DMS153 (cell line): ENCODE results near the gene ATP5F1D.
"Not testable (repeated sequence)": the region's sequence is repeated elsewhere in the genome, so short reads cannot be mapped to it uniquely, and the experiment has no call there.

ENCODE experiments used
- DNase-seq: peaks from one replicate; lab custom pipeline; 2025; lab: John Stamatoyannopoulos, UW

Gene ATP5F1D

DNA sequence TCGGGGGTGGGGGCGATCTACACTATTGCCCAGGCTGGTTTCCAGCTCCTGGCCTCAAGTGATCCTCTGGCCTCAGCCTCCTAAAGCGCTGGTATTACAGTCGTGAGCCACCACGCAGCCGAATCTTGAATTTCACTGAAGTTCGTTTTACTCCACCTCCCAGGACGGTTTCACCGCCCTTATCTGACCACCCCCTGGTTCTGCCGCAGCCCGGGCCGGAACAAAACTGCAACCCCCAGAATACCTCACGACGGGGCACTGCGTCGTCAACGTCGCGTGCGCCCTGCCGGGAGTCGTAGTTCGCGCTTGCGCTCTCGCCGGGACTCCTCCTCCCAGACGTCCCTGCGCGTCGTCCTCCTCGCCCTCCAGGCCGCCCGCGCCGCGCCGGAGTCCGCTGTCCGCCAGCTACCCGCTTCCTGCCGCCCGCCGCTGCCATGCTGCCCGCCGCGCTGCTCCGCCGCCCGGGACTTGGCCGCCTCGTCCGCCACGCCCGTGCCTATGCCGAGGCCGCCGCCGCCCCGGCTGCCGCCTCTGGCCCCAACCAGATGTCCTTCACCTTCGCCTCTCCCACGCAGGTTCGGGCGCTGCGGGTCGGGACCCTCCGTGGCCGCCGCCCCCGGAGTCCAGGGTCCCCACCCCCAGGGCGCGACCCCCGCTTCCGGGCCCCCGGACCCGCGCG, at the start of gene ATP5F1D:
TSS of gene ATP5F1D (plus strand) at position 335 of the 679 bp plus-strand sequence. CDS start at position 435, 100 bp downstream.
- peak; percentile 43 for DNase-seq

DNA sequence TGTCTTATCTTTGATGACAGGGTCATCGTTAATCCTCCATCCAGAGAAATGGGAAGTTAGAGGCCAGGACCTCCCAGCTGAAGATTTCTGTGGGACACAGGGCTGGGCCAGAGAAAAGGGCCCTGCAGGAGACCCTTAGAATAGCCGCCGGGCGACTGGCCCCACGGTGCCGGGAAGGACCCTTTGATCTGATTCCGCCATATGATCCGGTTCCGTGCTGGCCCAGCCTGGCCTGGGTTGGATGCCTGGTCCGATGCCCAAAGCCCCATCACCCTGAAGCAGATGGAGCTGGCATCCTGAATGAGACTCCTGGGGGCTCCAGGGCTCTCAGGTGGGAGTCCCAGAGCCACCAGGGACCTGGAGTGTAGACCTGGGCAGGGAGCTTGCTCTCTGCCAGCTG, 42.0 kb upstream of the ATP5F1D start:
- no peak for DNase-seq

DNA sequence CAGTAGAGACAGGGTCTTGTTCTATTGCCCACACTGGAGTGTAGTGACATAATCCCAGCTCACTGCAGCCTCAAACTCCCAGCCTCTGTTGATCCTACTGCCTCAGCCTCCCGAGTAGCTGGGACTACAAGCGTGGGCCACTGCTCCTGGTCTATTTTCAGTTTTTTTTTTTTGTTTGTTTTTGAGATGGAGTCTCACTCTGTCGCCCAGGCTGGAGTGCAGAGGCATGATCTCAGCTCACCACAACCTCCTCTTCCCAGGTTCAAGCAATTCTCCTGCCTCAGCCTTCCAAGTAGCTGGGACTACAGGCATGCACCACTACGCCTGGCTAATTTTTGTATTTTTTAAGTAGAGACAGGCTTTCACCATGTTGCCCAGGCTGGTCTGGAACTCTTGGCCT, 40.9 kb upstream of the ATP5F1D start:
- DNase-seq = not testable (repeated sequence)

DNA sequence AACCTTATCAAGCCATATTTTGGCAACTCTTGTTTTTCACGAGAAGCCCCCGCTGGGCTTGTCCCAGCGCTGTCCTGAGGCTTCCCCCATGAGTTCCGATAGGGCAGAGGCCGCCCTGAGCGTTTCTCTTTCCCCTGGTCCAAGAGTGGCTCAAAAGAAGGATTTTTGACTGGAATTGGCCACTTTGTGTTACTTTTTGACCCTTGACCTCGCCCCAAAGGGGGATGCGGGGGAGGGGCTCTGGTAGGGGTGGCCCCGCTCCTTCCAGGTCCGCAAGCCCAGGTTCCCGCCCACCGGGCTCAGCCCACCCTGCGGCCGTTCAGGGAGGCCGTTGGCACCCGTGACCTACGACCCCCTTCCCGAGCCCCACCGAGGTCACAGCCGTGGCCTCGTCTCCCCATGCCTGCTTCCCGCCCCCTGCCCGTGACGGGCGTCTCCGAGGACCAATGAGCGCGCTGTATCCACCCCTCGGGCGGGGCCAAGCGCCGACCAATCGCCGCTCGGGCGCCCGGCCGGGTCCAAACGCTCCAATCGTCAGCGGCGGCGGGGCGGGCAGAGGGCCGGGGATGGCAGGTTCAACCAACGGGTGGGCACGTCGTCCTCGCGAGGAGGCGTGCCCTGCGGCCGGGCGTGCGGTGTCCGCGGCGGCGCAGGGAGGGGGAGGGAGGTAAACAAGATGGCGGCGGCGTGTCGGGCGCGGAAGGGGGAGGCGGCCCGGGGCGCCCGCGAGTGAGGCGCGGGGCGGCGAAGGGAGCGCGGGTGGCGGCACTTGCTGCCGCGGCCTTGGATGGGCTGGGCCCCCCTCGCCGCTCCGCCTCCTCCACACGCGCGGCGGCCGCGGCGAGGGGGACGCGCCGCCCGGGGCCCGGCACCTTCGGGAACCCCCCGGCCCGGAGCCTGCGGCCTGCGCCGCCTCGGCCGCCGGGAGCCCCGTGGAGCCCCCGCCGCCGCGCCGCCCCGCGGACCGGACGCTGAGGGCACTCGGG, 36.1 kb upstream of the ATP5F1D start, which contains the start of gene STK11:
TSS of gene STK11 (plus strand) at position 665 of the 986 bp plus-strand sequence. CDS start 1,136 bp downstream, outside the sequence.
- peak; percentile 72 for DNase-seq

DNA sequence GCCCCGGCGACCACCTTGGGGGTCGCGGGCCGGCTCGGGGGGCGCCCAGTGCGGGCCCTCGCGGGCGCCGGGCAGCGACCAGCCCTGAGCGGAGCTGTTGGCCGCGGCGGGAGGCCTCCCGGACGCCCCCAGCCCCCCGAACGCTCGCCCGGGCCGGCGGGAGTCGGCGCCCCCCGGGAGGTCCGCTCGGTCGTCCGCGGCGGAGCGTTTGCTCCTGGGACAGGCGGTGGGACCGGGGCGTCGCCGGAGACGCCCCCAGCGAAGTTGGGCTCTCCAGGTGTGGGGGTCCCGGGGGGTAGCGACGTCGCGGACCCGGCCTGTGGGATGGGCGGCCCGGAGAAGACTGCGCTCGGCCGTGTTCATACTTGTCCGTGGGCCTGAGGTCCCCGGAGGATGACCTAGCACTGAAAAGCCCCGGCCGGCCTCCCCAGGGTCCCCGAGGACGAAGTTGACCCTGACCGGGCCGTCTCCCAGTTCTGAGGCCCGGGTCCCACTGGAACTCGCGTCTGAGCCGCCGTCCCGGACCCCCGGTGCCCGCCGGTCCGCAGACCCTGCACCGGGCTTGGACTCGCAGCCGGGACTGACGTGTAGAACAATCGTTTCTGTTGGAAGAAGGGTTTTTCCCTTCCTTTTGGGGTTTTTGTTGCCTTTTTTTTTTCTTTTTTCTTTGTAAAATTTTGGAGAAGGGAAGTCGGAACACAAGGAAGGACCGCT, 35.2 kb upstream of the ATP5F1D start:
- DNase-seq = no peak

DNA sequence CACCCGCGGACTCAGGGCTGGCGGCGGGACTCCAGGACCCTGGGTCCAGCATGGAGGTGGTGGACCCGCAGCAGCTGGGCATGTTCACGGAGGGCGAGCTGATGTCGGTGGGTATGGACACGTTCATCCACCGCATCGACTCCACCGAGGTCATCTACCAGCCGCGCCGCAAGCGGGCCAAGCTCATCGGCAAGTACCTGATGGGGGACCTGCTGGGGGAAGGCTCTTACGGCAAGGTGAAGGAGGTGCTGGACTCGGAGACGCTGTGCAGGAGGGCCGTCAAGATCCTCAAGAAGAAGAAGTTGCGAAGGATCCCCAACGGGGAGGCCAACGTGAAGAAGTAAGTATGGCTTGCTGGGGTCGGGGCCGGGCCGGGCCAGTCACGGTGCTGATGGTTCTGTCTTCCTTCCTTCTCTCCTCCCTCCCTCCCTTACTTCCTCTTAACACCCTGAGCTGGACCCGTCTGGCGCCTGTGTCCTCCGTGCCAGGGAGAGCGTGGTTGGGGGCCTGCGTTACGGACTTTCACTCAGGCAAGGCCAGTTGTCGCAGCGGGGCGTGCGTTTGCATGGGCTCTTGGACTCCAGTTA, 34.6 kb upstream of the ATP5F1D start:
- DNase-seq = no peak

DNA sequence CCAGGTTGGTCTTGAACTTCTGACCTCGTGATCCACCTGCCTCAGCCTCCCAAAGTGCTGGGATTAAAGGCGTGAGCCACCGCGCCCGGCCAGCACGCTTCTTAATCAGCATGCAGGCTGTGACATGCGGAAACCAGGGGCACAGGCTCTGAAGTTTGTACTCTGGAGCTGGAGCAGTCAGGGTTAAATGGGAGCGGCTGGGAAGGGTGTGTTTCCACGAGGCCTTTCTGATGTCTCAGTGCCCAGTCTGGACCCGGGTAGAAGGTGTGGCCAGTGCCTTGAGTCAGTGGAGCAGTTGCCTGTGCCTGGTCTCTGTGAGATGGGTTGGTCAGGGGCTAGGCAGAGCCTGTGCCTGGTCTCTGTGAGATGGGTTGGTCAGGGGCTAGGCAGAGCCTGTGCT, 32.7 kb upstream of the ATP5F1D start:
- DNase-seq = not testable (repeated sequence)

DNA sequence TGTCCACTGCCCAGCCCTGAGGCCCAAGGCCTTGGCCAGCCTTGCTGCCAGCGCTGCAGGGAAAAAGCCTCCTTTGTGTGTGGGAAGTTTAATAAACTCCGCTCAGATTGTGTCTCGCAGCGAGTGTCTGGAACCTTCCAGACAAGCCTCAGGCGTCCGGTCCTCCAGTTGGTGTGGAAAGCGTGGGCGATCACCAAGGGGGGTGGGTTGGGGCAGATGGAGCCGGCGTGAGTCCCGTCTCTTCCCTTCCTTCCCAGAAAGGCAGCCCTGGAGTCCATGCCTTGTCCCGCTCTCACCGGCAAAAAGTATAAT, 31.4 kb upstream of the ATP5F1D start:
- DNase-seq = no peak

DNA sequence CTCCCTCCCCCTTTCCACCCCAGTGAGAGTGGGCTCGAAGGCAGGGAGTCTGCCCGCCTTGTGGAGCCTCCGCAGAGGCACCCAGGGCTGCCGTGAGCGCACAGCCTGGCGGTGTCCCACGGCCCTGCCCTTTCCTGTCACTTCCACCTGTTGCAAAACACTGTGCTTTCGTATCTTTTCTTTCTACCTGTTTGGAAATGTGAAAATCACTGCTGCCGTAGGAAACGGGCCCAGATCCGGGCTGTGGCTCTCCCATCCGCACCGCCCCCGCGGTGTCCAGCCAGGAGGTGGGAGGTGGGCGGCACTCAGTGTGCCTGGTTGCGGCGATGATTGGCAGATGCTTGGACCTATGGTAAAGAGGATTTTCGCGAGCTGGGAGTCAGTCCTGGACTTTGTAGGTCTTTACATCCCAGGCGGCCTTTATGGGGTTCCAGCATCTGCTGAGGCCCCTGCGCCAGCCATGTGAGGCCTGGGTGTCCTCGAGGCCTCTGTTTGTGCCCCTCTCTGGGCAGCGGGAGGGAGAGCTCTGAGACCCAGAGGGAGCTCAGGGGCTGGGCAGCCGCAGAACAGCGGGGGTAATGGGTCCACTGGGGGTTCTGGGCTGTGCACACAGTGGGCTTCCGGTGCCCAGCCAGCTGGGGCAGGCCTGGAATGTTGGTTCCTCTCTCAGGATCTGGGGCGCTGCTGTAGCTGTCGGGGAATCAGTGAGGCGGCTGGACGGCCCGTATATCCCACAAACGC, 29.9 kb upstream of the ATP5F1D start:
- no peak for DNase-seq

DNA sequence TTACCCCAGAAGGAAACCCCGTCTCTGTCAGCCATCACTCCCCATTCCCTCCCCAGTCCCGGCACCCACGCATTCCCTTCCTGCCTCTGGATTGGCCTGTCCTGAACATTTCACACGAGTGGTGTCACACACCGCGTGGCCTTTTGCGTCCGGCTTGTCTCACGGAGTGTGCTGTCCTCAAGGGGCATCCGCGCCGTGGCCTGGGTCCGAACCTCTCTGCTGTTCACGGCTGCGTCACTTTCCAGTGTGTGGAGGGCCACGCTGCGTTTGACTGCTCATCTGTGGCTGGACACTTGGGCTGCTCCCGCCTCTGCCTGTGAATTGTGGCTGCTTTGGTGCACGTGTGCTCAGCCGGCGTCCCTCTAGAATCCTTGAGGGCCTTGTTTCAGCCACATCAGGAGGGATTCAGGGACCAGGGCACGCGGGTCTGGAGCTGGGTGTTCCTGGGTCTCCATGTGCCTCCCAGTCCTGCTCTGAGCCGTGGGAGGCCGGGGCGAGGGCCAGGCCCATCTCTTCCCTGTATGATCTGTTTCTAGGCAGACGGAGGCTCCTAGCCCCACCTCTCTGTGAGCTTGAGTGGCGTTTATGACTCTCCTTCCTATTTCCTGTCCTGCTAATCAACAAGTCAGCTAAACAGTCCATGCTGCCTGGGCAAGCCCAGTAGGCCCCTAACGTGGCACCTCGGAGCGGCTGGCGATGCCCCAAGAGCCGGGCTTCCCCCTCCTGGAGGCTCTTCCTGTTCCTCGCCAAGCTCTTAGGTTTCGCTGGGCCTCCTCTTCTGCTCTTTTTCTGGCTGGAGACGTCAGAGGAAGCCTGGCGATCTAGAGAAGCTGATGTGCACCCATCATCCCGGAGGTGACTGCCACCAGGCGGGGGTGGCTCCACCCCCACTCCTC, 27.9 kb upstream of the ATP5F1D start:
- peak; percentile 49 for DNase-seq

DNA sequence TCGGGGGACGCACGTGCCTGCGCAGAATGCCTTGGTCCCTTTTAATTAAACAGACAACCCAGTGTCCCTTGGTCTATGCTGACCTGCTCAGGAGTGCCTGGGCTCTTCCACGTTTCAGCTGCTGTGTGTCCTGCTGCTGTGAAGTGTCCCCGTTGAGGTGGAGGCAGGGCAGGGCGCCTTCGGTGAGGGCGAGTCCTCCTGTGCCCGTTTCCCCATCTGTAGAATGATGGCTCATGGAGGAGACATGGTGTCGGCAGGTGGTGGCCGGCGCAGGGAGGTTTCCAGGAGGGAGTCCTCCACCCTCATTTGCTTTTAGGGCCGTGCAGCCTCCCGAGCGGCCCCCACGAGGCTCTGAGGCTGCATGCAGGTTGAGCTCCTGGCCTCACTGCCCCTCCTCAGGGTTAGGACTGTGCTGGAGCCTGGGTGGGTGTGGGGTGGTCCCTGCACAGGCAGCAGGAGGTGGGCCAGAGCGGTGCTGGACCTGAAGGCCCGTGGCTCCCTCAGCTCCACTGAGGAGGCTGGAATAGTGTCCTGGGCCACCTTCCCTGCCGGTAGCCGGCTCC, 27.2 kb upstream of the ATP5F1D start:
- DNase-seq = no peak

DNA sequence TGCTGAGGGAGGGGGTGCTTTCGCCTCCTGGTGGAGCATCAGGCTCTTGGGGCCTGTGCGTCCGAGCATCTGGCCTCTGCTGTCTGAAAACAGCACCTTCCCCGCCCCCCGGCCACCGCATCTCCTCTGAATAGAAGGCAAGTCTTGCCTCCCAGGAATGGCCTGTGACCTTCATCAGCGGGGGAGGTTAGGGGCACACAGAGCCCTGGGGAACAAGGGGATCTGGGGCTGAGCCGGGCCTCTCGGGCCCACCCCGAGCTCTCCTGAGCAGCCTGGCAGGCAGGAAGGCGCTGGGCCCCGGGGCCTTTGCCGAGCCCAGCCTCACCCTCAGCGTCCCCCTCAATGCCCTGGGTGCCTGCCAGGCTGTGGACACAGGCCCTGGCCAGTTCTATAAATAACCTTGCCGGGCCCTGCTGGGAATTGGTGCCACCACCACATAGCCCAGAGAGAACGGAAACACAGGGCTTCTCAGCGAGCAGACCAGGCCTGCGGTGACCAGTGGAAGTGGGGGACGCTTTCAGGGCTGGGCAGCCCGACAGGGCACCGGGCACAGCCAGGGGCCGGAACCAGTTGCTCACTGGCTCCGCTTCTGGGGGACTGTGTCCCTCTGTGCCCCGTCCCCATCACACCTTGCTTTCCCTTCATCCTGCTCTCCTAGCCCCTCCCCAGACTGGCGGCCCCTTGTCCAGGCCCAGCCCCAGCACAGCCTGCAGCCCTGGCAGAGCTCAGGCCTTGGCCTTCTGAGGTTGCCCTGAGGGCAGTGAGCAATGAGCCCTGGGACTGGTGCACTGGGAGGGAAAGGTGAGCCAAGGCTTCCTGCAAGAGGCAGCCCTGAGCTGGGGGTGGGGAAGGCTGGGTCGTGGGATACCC, 26.5 kb upstream of the ATP5F1D start:
- no peak for DNase-seq

DNA sequence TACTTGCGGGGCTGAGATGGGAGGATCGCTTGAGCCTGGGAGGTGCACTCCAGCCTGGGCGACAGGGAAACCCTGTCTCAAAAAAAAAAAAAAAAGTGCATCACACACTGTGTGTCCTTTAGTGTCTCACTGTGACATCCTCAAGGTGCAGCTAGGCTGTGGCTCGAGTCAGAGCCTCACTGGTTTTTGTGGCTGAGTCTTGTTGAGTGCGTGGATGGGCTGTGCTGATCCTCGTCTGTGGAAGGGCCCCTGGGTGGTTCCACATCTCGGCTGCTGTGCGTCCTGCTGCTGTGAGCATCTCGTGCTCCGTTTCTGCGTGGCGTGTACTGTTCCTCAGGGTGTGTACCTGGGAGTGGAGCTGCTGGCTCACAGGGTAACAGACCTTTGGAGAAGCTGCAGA, 24.8 kb upstream of the ATP5F1D start:
- DNase-seq = no peak

DNA sequence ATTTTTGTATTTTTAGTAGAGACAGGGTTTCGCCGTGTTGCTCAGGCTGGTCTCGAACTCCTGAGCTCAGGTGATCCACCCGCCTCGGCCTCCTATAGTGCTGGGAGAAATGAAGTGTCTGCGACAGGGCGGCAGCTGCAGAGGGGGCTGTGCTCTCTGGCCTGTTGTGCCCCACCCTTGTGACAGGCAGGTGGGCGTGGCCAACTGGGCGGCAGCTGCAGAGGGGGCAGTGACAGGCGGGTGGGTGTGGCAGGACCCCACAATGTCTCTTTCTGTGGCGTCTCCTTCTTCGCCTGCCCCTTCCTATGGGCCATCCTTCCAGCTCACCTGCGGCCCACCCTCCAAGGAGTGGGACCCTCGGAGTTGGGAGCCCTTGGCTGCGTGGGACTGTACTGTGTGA, 24.2 kb upstream of the ATP5F1D start:
- no peak for DNase-seq

DNA sequence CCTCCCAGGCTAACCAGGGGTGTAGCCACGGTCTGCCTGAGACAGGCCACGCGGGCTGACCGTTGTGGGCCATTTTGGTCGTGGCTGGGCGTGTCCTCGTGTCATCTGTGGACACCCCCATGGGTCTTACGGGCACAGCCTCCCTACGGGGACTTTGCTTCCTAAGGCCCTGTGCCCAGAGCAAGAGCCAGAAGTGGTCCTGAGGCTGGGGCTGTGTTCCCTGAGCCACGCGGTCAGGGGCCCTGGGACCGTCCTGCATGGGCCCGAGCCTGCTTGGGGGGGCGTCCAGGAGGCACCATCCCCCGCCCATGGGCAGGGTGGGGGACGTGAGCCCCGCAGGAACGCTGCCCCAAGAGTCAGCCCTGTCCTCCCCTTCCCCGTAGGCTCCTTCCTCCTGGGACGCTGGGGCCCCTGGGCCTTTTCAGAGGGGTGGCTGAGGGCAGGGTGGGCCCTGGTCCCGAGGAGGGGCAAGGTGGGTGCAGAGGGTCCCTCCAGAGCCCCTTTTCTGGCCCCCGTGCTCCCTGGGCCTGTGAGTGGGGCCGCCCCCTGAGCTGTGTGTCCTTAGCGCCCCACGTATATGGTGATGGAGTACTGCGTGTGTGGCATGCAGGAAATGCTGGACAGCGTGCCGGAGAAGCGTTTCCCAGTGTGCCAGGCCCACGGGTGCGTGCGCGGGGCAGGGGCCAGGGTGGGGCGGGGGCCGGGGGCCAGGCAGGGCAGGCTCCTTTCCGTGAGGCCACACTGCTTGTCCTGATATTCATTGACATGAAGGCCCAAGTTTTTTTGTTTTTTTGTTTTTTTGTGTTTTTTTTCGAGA, 22.6 kb upstream of the ATP5F1D start:
- DNase-seq = no peak

DNA sequence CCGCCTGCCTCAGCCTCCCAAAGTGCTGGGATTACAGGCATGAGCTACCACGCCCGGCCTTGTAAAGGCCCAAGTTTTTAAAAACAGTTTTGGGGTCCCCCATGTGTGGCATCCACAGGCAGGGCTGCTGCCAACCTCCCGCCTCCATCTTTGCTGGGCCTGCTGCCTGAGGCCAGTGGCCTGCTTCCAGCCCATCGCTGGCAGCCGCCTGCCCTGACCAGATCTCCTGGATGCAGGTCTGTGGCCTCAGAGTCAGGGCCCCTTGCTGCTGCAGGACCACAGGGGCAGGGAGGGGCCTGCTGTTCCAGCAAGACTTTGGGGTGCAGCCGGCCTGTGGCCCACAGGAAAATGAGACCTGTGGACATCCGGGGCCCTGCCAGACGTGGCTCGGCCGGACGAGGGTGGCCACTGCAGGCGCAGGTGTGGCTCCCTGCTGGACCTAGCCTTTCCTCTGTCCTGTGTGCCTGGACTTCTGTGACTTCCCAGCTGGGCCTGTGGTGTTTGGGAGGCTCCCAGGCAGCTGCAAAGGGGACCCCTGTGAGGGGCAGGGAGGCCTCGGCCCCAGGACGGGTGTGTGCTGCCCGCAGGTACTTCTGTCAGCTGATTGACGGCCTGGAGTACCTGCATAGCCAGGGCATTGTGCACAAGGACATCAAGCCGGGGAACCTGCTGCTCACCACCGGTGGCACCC, 21.6 kb upstream of the ATP5F1D start:
- no peak for DNase-seq

DNA sequence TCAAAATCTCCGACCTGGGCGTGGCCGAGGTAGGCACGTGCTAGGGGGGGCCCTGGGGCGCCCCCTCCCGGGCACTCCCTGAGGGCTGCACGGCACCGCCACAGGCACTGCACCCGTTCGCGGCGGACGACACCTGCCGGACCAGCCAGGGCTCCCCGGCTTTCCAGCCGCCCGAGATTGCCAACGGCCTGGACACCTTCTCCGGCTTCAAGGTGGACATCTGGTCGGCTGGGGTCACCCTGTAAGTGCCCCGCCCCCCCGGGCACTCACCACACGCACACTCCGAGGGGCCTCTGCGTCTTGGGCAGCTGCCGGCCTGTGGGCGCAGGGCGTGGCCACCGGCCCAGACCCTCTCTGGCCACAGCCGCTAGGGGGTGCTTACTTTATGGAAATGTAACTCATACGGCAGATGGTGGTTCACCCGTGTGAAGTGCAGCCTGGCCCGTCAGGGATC, 21.0 kb upstream of the ATP5F1D start:
- no peak for DNase-seq
